Stomach smooth muscle (tissue), 2 donors: ENCODE measurements around the gene YDJC.
"Not testable (repeated sequence)": the region's sequence is repeated elsewhere in the genome, so short reads cannot be mapped to it uniquely, and the experiment has no call there.

ENCODE experiments used
- H3K27ac ChIP-seq: one replicate; pipeline ENCODE4 v1.7.0; 2013; ENCODE audit warnings: mild to moderate bottlenecking, low read length, inconsistent platforms
- H3K27me3 ChIP-seq, 2 donors: one replicate each; pipeline ENCODE4 v1.7.0; 2013; ENCODE audit warnings: low read length in 2 of 2; ENCODE audit not compliant: insufficient read depth in 2 of 2, control insufficient read depth in 1 of 2
- H3K36me3 ChIP-seq, 2 donors: one replicate each; pipeline ENCODE4 v1.7.0; 2013; ENCODE audit warnings: low read length in 2 of 2; ENCODE audit not compliant: control insufficient read depth in 2 of 2, insufficient read depth in 2 of 2
- H3K4me1 ChIP-seq: one replicate; pipeline ENCODE4 v1.7.0; 2013; ENCODE audit warnings: low read length; ENCODE audit not compliant: control insufficient read depth, insufficient read depth
- H3K4me3 ChIP-seq, 2 donors: one replicate each; pipeline ENCODE4 v1.7.0; 2013; ENCODE audit warnings: low read length in 2 of 2
- H3K9ac ChIP-seq, 2 donors: one replicate each; pipeline ENCODE4 v1.7.0; 2013; ENCODE audit warnings: low read length in 2 of 2, mild to moderate bottlenecking in 1 of 2
- H3K9me3 ChIP-seq, 2 donors: one replicate each; pipeline ENCODE4 v1.7.0; 2013; ENCODE audit warnings: low read length in 2 of 2; ENCODE audit not compliant: control insufficient read depth in 2 of 2
- donor health status: healthy.
- donor health status: Pancreatic carcinoma.

YDJC gene

GRCh38 chr22:21602579-21602978 lies 27.2 kb downstream of the YDJC start:
- Histone ChIP-seq H3K27ac (no peak overlapping the region), H3K4me1 (peaks cover 9% of the 10 kb centered on the region), H3K9ac (no peak overlapping the region), H3K36me3 (peaks cover 3 to 7% of the 10 kb centered on the region in 2 donors), H3K9me3 (no peaks in the 10 kb centered on the region), H3K4me3 (no peak overlapping the region), H3K27me3 (no peaks in the 10 kb centered on the region)

- Histone ChIP-seq H3K27me3 (no peaks in the 10 kb centered on the region), H3K9me3 (no peaks in the 10 kb centered on the region), H3K4me3 (no peak overlapping the region), H3K36me3 (peaks cover 9 to 18% of the 10 kb centered on the region in 2 donors), H3K4me1 (peaks cover 10% of the 10 kb centered on the region), H3K9ac (no peak overlapping the region), H3K27ac (no peak overlapping the region)
These were observed 30.5 kb downstream of the YDJC start for GRCh38 chr22:21599053-21599893.

GRCh38 chr22:21598302-21598701 lies 31.5 kb downstream of the YDJC start:
- H3K9ac ChIP-seq, result no peak overlapping the region
- H3K36me3 ChIP-seq, result peaks cover 18 to 28% of the 10 kb centered on the region in 2 donors
- no peak overlapping the region for H3K27ac ChIP-seq
- H3K4me3 ChIP-seq, result no peak overlapping the region
- no peaks in the 10 kb centered on the region for H3K27me3 ChIP-seq
- no peaks in the 10 kb centered on the region for H3K9me3 ChIP-seq
- H3K4me1 ChIP-seq, result peaks cover 13% of the 10 kb centered on the region

DNA sequence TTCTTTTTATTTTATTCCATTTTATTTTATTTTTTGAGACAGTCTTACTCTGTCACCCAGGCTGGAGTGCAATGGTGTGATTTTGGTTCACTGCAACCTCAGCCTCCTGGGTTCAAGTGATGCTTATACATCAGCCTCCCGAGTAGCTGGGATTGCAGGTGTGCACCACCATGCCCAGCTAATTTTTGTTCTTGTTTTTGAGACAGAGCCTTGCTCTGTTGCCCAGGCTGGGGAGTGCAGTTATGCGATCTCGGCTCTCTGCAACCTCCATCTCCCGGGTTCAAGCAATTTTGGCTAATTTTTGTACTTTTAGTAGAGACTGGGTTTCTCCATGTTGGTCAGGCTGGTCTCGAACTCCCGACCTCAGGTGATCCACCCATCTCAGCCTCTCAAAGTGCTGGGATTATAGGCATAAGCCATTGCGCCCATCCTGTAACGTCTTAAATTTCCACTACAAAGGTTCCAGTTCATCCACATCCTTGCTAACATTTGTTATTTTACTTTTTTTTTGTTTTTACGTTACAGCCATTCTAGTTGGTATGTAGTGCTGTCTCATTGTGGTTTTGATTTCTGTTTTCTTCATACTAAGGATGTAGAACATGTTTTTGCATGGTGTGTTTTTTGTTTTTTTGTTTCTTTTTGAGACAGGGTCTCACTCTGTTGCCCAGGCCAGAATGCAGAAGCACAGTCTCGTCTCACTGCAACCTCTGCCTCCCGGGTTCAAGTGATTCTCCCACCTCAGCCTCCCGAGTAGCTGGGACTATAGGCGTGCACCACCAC lies 33.3 kb downstream of the YDJC start:
- not testable (repeated sequence) for H3K27me3 ChIP-seq

GRCh38 chr22:21594865-21595452 lies 34.9 kb downstream of the YDJC start:
- Histone ChIP-seq H3K27ac (no peak overlapping the region), H3K4me3 (no peak overlapping the region), H3K4me1 (peaks cover 33% of the 10 kb centered on the region), H3K9ac (no peak overlapping the region), H3K27me3 (no peaks in the 10 kb centered on the region), H3K9me3 (no peaks in the 10 kb centered on the region), H3K36me3 (peaks cover 20 to 27% of the 10 kb centered on the region in 2 donors)

More for the DNA sequence above, 33.3 kb downstream of the YDJC start:
- H3K4me3 ChIP-seq, H3K9me3 ChIP-seq, H3K27ac ChIP-seq, H3K9ac ChIP-seq: not testable (repeated sequence)
- peaks cover 20 to 27% of the 10 kb centered on the region in 2 donors for H3K36me3 ChIP-seq
- H3K4me1 ChIP-seq, result peaks cover 19% of the 10 kb centered on the region

DNA sequence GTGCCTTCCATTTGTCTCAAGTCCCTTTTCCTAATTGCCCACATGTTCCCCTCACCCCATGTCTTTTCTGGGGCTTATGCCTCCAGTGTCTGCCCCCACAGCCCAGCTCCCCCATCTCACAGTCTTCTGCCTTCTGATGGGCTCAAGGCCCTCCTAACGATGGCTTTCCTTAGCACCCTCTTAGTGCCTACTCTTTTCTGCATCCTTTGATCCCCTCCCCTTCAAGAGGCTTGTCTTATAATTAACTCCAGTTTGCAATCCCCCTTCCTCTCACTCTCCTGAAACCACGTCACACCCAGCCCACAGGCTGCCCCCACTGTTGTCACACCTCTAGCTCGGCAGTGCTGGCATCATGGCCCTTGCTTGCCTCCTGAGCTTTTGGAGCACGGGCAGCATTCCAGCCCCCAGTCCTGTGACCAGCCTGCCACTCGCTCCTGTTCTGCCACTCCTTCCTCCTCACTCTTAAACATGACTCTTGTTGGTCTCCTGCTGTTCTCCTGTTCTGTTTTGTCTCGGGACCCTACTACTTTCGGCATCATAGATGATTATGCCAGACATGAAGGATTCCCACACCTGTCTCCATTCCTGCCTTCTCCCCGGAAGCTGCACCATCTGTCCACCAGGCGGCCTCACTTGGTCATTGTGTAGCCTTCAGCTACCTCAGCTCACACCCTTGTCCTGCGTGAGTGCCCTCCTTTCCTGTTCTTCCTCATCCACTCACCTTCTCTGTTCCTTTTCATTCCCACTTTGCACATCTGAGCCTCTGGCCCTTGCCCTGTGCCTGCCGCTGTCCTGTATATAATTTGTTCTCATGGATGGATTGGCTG lies 36.2 kb downstream of the YDJC start:
- no peak overlapping the region for H3K4me3 ChIP-seq

GRCh38 chr22:21592422-21592821 lies 37.4 kb downstream of the YDJC start:
- Histone ChIP-seq H3K36me3 (peaks cover 22 to 26% of the 10 kb centered on the region in 2 donors), H3K9ac (no peak overlapping the region), H3K9me3 (no peaks in the 10 kb centered on the region), H3K4me3 (no peak overlapping the region), H3K27me3 (no peaks in the 10 kb centered on the region), H3K27ac (no peak overlapping the region), H3K4me1 (peaks cover 36% of the 10 kb centered on the region)

More for the DNA sequence above, 36.2 kb downstream of the YDJC start:
- H3K4me1 ChIP-seq, result peaks cover 31% of the 10 kb centered on the region
- H3K36me3 ChIP-seq, result peaks cover 20 to 26% of the 10 kb centered on the region in 2 donors
- H3K27ac ChIP-seq, result no peak overlapping the region
- no peaks in the 10 kb centered on the region for H3K27me3 ChIP-seq
- H3K9ac ChIP-seq, result no peak overlapping the region
- H3K9me3 ChIP-seq, result no peaks in the 10 kb centered on the region

- Histone ChIP-seq H3K4me1 (peaks cover 37% of the 10 kb centered on the region), H3K36me3 (peaks cover 22 to 26% of the 10 kb centered on the region in 2 donors), H3K27ac (no peak overlapping the region), H3K9me3 (no peaks in the 10 kb centered on the region), H3K9ac (no peak overlapping the region), H3K4me3 (no peak overlapping the region), H3K27me3 (no peaks in the 10 kb centered on the region)
These were observed 38.1 kb downstream of the YDJC start for GRCh38 chr22:21591695-21592094.

- Histone ChIP-seq H3K4me3 (no peak overlapping the region), H3K27me3 (no peaks in the 10 kb centered on the region), H3K36me3 (peaks cover 22 to 26% of the 10 kb centered on the region in 2 donors), H3K4me1 (peaks cover 37% of the 10 kb centered on the region), H3K9ac (no peak overlapping the region), H3K27ac (no peak overlapping the region), H3K9me3 (no peaks in the 10 kb centered on the region)
These were observed 38.8 kb downstream of the YDJC start for GRCh38 chr22:21590809-21591641.
